Tibial nerve (tissue), 3 donors: ENCODE results near the gene INCA1.

ENCODE experiments used
- CTCF ChIP-seq, 5 experiments: fragments of 200-600 bp in 3 of 5; fragments of 450-650 bp in 2 of 5; sonication (generic) in 3 of 5; IDR thresholded peaks; one replicate each; pipeline ENCODE4 v1.5.1; 2016 to 2019; ENCODE audit warnings: antibody characterized with exemption in 5 of 5, mild to moderate bottlenecking in 3 of 5, moderate library complexity in 2 of 5
- POLR2A ChIP-seq, 2 donors: fragments of 450-650 bp; IDR thresholded peaks; one replicate each; pipeline ENCODE4 v1.6.1; 2017; ENCODE audit warnings: antibody characterized with exemption in 2 of 2, mild to moderate bottlenecking in 2 of 2, moderate library complexity in 2 of 2

- TF ChIP-seq CTCF (IDR thresholded peaks at IDR 0.05) (no peak), POLR2A (IDR thresholded peaks at IDR 0.05) (no peak)
Measured at GRCh38 chr17:4946312-4946976, 50.9 kb downstream of the INCA1 start.
